GM13977 (cell line): ENCODE results near the gene WDTC1.

ENCODE experiments used
- DNase-seq: peaks from one replicate; pipeline ENCODE4 v3.0.0; 2012; ENCODE audit warnings: low spot score
- CTCF ChIP-seq: IDR thresholded peaks from 2 replicates; pipeline ENCODE4 v1.5.1; 2012; ENCODE audit warnings: mild to moderate bottlenecking, control low read depth; ENCODE audit not compliant: insufficient read depth; ENCODE audit errors: extremely low read depth, missing control alignments
- in situ Hi-C: fragments of 300-500 bp; cut with MboI; formaldehyde crosslinking; loops from one replicate; pipeline ENCODE4 v1.12.0; 2022; ENCODE audit warnings: low sequenced_read_pairs, low pct_unique_long_range_greater_than_20kb, mixed read lengths, inconsistent platforms; ENCODE audit not compliant: unreplicated experiment

The WDTC1 gene

GRCh38 chr1:27293915-27294314 lies 59.5 kb downstream of the WDTC1 start:
- in situ Hi-C loops = no loop called here
- no peak for TF ChIP-seq CTCF
- no peak for DNase-seq

- in situ Hi-C loops = no loop called here
- peak; percentile 86 for TF ChIP-seq CTCF
- peak; percentile 75 for DNase-seq
These were observed 62.4 kb downstream of the WDTC1 start for GRCh38 chr1:27296773-27297291.

- no peak for TF ChIP-seq CTCF
- DNase-seq = no peak
- in situ Hi-C loops = no loop called here
These were observed 63.5 kb downstream of the WDTC1 start for GRCh38 chr1:27297903-27298302.

GRCh38 chr1:27298632-27299384 lies 64.4 kb downstream of the WDTC1 start:
- TF ChIP-seq CTCF = no peak
- DNase-seq = no peak
- in situ Hi-C loops = no loop called here

- DNase-seq = no peak
- in situ Hi-C loops = loop anchor here (5.0 kb wide), 1 partner anchor 93 kb away; the partner anchor contains the start of gene GPR3
- no peak for TF ChIP-seq CTCF
These were observed 65.2 kb downstream of the WDTC1 start for GRCh38 chr1:27299385-27300271.

- DNase-seq = peak; percentile 90
- in situ Hi-C loops = loop anchor here (5.0 kb wide), 1 partner anchor 92 kb away; the partner anchor contains the start of gene GPR3
These were observed 66.1 kb downstream of the WDTC1 start for GRCh38 chr1:27300341-27301051.

More at GRCh38 chr1:27300341-27301051, 66.1 kb downstream of the WDTC1 start:
- peak; percentile 98 for TF ChIP-seq CTCF
